CD4-positive, alpha-beta T cell treated with Interferon alpha-2 for 1 hour (primary cell): ENCODE results near the gene NGLY1.

Experiments used
- DNase-seq, 2 donors: peaks; one replicate each; pipeline ENCODE4 v3.0.0-alpha.2; 2020 to 2022

NGLY1 gene

GRCh38 chr3:25707268-25707926 lies 75.8 kb downstream of the NGLY1 start:
- no peak for DNase-seq

DNA sequence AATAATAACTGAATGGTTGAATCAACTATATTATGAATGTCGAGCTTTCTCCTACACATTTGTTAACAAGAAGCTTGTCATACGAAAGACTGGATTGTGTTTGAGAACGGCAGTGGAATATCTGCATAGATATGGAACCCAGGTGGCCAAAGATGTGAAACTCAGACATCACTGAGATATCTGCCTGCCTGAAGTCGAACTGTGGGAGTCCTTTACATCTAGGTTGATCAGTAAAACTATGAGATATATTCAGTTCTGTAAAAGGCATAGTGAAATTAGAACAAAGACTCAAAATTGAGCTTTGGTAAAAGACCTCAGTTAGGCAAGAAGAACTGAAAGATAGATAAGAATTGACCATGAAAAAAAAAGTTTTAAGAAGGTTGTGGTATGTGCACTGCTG lies 77.0 kb downstream of the NGLY1 start:
- no peak for DNase-seq

- no peak for DNase-seq
Observed at GRCh38 chr3:25697553-25697952, 85.7 kb downstream of the NGLY1 start.

DNA sequence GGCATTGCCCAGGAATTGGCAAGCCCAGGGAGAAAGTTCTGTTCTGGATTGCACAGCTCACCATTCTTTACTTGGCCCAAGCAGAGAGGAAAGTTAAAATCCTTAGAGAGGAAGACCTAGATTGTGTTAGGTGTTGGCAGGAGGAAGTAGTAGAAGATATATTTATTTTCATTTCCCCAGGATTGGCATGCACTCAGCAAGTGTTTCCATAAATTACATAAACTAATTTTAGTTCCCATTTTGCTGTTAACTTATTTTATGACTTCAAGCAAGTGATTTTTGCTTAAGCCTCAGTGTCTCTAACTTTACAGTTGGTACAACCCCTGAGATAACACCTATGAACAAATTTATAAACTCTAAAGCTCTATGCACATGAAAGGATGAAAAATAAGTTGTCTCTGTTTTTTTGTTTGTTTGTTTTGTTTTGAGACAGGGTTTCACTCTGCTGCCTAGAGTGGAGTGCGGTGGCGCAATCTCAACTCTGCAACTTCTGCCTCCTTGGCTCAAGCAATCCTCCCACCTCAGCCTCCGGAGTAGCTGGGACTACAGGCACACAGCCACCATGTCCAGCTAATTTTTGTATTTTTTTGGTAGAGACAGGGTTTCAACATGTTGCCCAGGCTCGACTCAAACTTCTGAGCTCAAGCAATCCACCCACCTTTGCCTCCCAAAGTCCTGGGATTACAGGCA lies 87.4 kb downstream of the NGLY1 start:
- DNase-seq: no peak

DNA sequence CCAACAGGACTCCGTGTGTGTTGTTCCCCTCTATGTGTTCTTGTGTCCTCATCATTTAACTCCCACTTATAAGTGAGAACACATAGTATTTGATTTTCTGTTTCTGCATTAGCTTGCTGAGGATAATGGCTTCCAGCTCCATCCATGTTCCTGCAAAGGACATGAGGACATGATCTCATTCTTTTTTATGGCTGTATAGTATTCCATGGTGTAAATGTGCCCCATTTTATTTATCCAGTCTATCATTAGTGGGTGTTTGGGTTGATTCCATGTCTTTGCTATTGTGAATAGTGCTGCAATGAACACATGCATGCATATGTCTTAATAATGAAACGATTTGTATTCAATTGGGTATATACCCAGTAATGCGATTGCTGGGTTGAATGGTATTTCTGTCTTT lies 90.0 kb downstream of the NGLY1 start:
- DNase-seq: no peak

DNA sequence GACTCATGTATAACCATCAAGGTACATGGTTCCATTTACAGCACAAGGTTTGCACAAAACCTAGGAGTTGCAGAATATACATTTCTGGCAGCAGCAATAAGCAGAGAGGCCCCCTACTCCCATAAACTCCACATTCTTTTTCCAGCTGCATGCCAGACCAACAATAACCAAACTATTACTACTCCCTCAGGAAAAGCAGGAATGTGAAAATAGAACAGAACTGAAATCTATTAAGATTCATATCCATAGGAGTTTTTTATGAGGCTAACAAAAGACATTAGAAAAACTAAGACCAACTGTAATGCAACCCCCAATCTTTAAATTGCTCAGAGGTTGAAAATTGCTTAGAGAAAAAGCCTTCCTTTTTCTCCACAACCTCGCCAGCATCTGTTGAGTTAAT lies 90.9 kb downstream of the NGLY1 start:
- no peak for DNase-seq

DNA sequence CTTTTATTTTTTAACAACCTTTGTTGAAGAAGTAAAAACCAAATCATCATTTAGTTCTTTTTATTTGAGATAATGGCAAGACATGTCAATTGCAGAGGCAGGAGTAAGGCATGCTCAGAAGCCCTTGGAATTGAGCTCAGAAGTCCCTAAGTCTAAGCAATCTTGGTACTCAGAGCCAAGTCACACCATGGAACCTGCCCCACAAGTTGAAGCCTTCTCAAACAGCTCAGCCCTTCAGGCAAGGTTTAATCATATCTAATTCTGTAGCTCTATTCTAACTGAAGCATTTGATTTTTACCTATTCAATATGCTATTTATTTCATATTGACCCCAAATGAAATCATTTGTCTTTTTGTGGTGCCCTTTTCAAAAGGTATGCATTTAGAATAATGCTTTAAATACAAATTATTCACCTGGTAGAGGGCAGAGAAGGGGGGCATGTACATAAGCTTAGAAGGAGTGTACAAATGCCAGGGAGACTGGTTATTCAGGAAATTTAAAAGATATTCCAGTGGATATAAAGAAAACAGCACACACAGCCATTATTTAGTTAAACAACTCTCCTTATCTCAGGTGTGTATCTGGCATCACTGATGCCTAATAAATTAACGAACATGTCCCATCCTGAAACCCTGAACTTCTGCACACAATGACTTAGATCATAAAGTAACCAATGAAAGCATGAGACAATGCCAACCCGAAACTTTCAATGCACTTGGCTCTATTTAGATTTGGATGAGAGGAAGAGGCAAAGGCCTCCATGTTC lies 92.3 kb downstream of the NGLY1 start:
- DNase-seq: no peak

- no peak for DNase-seq
Observed at GRCh38 chr3:25689226-25689625, 94.0 kb downstream of the NGLY1 start.

DNA sequence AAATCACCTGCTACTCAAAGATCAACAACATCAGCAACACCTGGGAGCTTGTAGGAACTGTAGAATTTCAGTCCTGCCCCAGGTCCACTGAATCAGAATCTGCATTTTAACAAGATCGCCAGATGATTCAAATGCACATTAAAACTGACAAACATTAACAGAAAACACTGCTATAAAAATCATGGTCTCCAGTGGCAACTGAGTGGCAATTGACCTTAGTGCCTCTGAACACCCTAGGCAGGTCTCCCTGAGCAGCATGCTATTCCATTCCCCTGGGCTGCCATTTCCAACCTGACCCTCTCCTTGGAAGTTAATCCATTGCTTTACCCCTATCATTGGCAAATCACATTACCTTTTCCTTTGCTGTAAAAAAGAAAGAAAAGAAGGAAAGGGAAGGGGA lies 95.5 kb downstream of the NGLY1 start:
- no peak for DNase-seq

DNA sequence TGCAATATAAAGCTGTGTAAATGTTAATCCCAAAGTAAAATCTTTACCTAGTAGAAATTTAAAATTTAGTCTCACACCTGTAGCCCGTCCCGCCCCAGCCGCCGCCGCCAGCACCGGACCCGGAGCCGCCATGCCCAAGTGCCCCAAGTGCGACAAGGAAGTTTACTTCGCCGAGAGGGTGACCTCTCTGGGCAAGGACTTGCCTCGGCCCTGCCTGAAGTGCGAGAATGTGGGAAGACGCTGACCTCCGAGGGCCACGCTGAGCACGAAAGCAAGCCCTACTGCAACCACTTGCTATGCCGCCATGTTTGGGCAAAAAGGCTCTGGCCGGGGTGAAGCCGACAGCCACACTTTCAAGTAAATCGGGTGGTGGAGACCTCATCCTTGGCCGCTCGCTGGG lies 96.5 kb downstream of the NGLY1 start:
- no peak for DNase-seq

- no peak for DNase-seq
Observed at GRCh38 chr3:25683882-25684281, 99.4 kb downstream of the NGLY1 start.

DNA sequence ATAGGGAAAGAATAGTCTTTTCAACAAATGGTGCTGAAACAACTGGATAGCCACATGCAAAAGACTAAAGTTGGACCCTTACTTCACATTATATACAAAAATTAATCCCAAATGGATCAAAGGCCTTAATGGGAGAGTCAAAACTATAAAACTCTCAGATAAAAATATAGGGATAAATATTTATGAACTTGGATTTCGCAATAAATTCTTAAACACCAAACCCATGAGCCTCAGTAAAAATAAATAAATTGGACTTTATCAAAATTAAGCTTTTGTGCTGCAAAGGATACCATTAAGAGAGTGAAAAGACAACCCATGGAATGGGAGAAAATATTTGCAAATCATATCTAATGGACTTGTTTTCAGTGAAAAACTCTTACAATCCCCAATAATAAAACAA lies 99.8 kb downstream of the NGLY1 start:
- no peak for DNase-seq

GRCh38 chr3:25679642-25680302 lies 103.5 kb downstream of the NGLY1 start:
- no peak for DNase-seq

- no peak for DNase-seq
Observed at GRCh38 chr3:25679166-25679565, 104.1 kb downstream of the NGLY1 start.

GRCh38 chr3:25678581-25678980 lies 104.7 kb downstream of the NGLY1 start:
- no peak for DNase-seq

DNA sequence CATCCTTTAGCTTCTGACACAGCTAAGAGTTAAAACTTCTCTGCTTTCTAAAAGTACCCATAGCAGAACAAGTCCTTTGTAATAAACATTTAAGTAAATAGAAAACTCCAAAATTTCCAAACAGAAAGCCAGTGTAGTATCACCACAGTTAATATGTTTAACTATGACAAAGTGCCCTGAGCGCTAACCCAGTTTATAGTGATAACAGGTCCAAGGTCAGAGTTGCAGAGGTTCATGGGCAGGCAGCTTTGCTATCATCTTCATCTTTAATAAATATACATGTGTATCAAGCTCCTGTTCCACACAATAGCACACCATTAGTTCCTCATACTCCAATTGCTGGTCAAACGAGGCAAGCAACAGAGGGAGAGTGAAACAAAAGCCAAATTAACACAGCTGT lies 106.1 kb downstream of the NGLY1 start:
- no peak for DNase-seq

GRCh38 chr3:25674670-25675069 lies 108.6 kb downstream of the NGLY1 start:
- no peak for DNase-seq

DNA sequence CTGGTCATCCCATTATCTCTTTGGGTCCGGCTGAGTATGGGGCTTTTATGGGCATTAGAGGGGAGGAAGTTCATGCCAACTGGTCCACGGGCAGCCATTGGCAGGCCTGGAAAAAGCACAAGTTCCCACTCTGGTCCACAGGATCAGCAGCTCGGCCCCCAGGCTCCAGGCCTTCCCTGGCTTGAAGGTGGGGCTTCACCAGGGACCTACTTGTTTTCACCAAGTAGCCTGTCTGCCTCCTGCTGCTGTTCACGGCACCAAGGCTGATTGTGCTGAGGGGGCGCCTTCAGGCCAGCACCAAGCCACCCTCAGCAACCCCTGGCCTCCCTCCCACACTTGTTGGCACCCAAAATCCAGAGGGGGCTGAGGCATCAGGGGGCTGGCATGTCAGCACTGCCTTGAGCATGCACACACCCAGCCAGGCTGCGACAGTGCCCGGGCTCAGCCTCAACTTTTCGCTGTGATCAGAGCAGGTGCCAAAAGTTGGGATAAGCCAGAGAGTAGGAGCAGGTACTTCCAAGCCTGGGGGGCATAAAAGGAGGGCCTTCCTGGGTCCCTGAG lies 109.4 kb downstream of the NGLY1 start:
- DNase-seq: no peak
